Smooth muscle cell (in vitro differentiated cells): ENCODE data around the gene MESD. TPM values are rescaled to one million over a fixed set of nuclear protein-coding genes. Genes with fewer than 3 reads are reported as not detected.

Experiments used
- DNase-seq: peaks from one replicate; lab custom pipeline; 2025; ENCODE audit not compliant: unreplicated experiment; lab: John Stamatoyannopoulos, UW
- H2AFZ ChIP-seq: fragments of 200-600 bp; sonication (generic); 2 replicates; pipeline ENCODE4 v1.6.0; 2016; ENCODE audit warnings: antibody characterized with exemption, low read depth, mild to moderate bottlenecking
- H3F3A ChIP-seq: fragments of 200-600 bp; sonication (generic); 2 replicates; pipeline ENCODE4 v1.6.0; 2017; ENCODE audit warnings: antibody characterized with exemption, low read depth
- H3K27ac ChIP-seq: fragments of 200-600 bp; sonication (generic); 2 replicates; pipeline ENCODE4 v1.5.1; 2016; ENCODE audit warnings: low read depth, mild to moderate bottlenecking
- H3K27me3 ChIP-seq: fragments of 200-600 bp; sonication (generic); 2 replicates; pipeline ENCODE4 v1.6.1; 2016; ENCODE audit warnings: low read depth, mild to moderate bottlenecking
- H3K36me3 ChIP-seq: fragments of 200-600 bp; sonication (generic); 2 replicates; pipeline ENCODE4 v1.5.1; 2016; ENCODE audit warnings: low read depth
- H3K4me1 ChIP-seq: fragments of 200-600 bp; sonication (generic); 2 replicates; pipeline ENCODE4 v1.5.1; 2016; ENCODE audit warnings: low read depth
- H3K4me2 ChIP-seq: fragments of 200-600 bp; sonication (generic); 2 replicates; pipeline ENCODE4 v1.6.0; 2016; ENCODE audit warnings: mild to moderate bottlenecking
- H3K4me3 ChIP-seq: fragments of 200-600 bp; sonication (generic); 2 replicates; pipeline ENCODE4 v1.5.1; 2016; ENCODE audit warnings: mild to moderate bottlenecking
- H3K79me2 ChIP-seq: fragments of 200-600 bp; sonication (generic); 2 replicates; pipeline ENCODE4 v1.6.0; 2016; ENCODE audit warnings: low read depth, mild to moderate bottlenecking
- H3K9ac ChIP-seq: fragments of 200-600 bp; sonication (generic); 2 replicates; pipeline ENCODE4 v1.6.0; 2016; ENCODE audit warnings: low read depth
- H3K9me3 ChIP-seq: fragments of 200-600 bp; sonication (generic); replicated peaks from 2 replicates; pipeline ENCODE4 v1.5.1; 2016; ENCODE audit warnings: low read depth
- H4K20me1 ChIP-seq: fragments of 200-600 bp; sonication (generic); 2 replicates; pipeline ENCODE4 v1.6.0; 2016; ENCODE audit warnings: low read depth
- CTCF ChIP-seq: fragments of 200-600 bp; sonication (generic); IDR thresholded peaks from 2 replicates; pipeline ENCODE4 v1.5.1; 2017; ENCODE audit warnings: borderline replicate concordance, mild to moderate bottlenecking, antibody characterized with exemption; ENCODE audit not compliant: insufficient read depth, poor library complexity, severe bottlenecking
- WGBS: methylation state at CpG from one replicate; pipeline ENCODE4 v1.1.7; 2016; ENCODE audit warnings: low lambda C conversion rate; 5-methylcytosine and 5-hydroxymethylcytosine counted together
- polyA plus RNA-seq: library from polyadenylated mRNA; unstranded; fragments of >200 nt; fragmentation: Nextera tagmentation; extraction: Ambion mirVana; gene quantifications from 2 replicates; pipeline ENCODE4 v1.2.1, GENCODE V29; 2016
- total RNA-seq: library from RNA; depleted of rRNA; stranded (reverse); fragments of >200 nt; gene quantifications from 2 replicates; pipeline ENCODE4 v1.2.3, GENCODE V29; 2014

The MESD gene
- total and polyA plus RNA-seq, 2 experiments from 2014 or later: 20.1 to 41.4 TPM

- Histone ChIP-seq H3F3A (no peaks in the 10 kb centered on the region), H4K20me1 (no peaks in the 10 kb centered on the region), H3K27ac (no peak overlapping the region), H3K79me2 (no peaks in the 10 kb centered on the region), H3K9ac (no peak overlapping the region), H3K4me3 (no peak overlapping the region), H3K4me1 (no peaks in the 10 kb centered on the region), H3K27me3 (no peaks in the 10 kb centered on the region), H3K9me3 (no peaks in the 10 kb centered on the region), H2AFZ (no peak overlapping the region), H3K4me2 (no peak overlapping the region), H3K36me3 (no peaks in the 10 kb centered on the region)
- 96% methylated on average over 17 of the region's 17 CpGs for WGBS
- TF ChIP-seq CTCF: no peak
- no peak for DNase-seq
Observed at GRCh38 chr15:80925597-80926059, 64.0 kb downstream of the MESD start.

- no peak overlapping the region for H3K27ac ChIP-seq
- no peak for DNase-seq
Observed at GRCh38 chr15:80924278-80924677, 65.3 kb downstream of the MESD start.

GRCh38 chr15:80923668-80924067 lies 66.0 kb downstream of the MESD start:
- TF ChIP-seq CTCF: no peak

More at GRCh38 chr15:80924278-80924677, 65.3 kb downstream of the MESD start:
- Histone ChIP-seq H3K4me3 (no peak overlapping the region), H3K79me2 (no peaks in the 10 kb centered on the region), H3F3A (no peaks in the 10 kb centered on the region), H2AFZ (no peak overlapping the region), H3K9ac (no peak overlapping the region), H3K9me3 (no peaks in the 10 kb centered on the region), H3K4me2 (no peak overlapping the region), H4K20me1 (no peaks in the 10 kb centered on the region), H3K36me3 (no peaks in the 10 kb centered on the region), H3K27me3 (no peaks in the 10 kb centered on the region), H3K4me1 (no peaks in the 10 kb centered on the region)
- WGBS: 96% methylated on average over 4 of the region's 4 CpGs
- TF ChIP-seq CTCF: no peak

GRCh38 chr15:80921736-80922410 lies 67.7 kb downstream of the MESD start:
- Histone ChIP-seq H3K4me1 (no peaks in the 10 kb centered on the region), H3K36me3 (no peaks in the 10 kb centered on the region), H2AFZ (no peak overlapping the region), H3K9ac (no peak overlapping the region), H3K27ac (no peak overlapping the region), H3K27me3 (no peaks in the 10 kb centered on the region), H3K4me2 (no peak overlapping the region), H3K9me3 (no peaks in the 10 kb centered on the region), H3K79me2 (no peaks in the 10 kb centered on the region), H3F3A (no peaks in the 10 kb centered on the region), H4K20me1 (no peaks in the 10 kb centered on the region), H3K4me3 (no peak overlapping the region)
- TF ChIP-seq CTCF: no peak
- WGBS: 93% methylated on average over 20 of the region's 20 CpGs
- no peak for DNase-seq

More at GRCh38 chr15:80923668-80924067, 66.0 kb downstream of the MESD start:
- Histone ChIP-seq H3K27ac (no peak overlapping the region), H3K36me3 (no peaks in the 10 kb centered on the region), H3K4me1 (no peaks in the 10 kb centered on the region), H3K9ac (no peak overlapping the region), H3K4me2 (no peak overlapping the region), H3K9me3 (no peaks in the 10 kb centered on the region), H4K20me1 (no peaks in the 10 kb centered on the region), H3K4me3 (no peak overlapping the region), H3K79me2 (no peaks in the 10 kb centered on the region), H3F3A (no peaks in the 10 kb centered on the region), H3K27me3 (no peaks in the 10 kb centered on the region), H2AFZ (no peak overlapping the region)
- 77% methylated on average over 6 of the region's 6 CpGs for WGBS
- no peak for DNase-seq
